Erythroblast (primary cell): ENCODE results near the gene CFAP221.

ENCODE experiments used
- GATA1 ChIP-seq: IDR thresholded peaks from 2 replicates; pipeline ENCODE4 v1.6.1; 2011; ENCODE audit warnings: low read depth, mild to moderate bottlenecking, control low read depth, low read length, moderate library complexity
- POLR2A ChIP-seq: IDR thresholded peaks from 2 replicates; pipeline ENCODE4 v1.6.1; 2011; ENCODE audit warnings: mild to moderate bottlenecking, low read length

DNA sequence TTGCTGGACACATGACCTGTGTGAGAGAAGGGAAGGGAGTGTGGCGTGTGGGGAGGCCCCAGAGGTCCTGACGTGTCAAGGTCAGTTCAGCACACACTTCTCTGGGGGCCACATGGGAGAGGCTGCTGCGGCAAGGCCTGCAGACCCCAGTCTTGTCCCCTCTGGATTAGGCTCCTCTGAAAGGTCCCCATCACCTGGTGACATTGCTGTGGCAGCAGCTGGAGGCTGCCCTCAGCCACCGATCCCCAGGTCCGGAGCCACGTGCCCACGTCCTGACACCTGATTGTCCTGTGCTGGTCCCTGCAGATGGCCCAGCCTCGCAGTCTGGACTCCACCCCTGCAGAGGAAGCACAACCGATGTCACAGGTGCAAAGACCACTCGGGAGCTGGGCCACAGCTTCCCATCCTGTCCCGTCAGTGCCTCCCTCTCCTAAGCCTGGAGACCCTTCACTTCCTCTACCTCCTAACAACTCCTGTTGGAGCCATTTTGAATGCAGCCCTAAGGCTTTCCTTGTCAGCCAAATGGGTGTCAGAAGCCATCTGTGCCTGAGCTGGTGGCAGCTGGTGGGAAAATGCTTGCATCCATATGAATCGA lies 147.5 kb downstream of the CFAP221 start:
- TF ChIP-seq POLR2A: no peak
- TF ChIP-seq GATA1: no peak
